Measurements from ENCODE around the gene CREB3L4.
"Not testable (repeated sequence)": the region's sequence is repeated elsewhere in the genome, so short reads cannot be mapped to it uniquely, and the experiment has no call there.

CREB3L4 gene

DNA sequence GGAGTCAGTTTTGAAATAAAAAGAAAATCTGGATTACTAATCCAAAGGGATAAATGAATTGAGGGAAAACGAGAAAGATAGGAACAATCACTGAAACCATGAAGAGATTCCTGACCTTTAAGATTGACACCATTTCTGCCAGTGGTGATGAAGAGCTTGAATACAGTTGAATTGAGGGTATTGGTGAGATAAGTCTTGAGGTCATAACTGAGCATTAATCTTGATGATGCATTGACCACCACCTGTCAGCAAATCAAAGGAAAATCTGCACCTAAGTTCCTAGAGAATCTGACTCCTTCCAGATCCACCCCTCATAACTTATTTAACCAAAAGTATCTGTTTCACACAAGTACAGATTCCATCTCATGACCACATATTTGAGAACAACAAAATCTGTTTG, 44.4 kb downstream of the CREB3L4 start:
- Mint-ChIP-seq H3K27ac (no peak overlapping the region), H3K4me1 (ENCODE audit: low read depth) (peaks cover 2% of the 10 kb centered on the region), H3K36me3 (ENCODE audit: low read depth) (no peaks in the 10 kb centered on the region), H3K4me3 (no peak overlapping the region), H3K27me3 (no peaks in the 10 kb centered on the region), H3K9me3 (no peaks in the 10 kb centered on the region)
- DNase-seq = no peak

- H3K4me1 Mint-ChIP-seq (ENCODE audit: low read depth) = not testable (repeated sequence)
These were observed 44.8 kb downstream of the CREB3L4 start for GRCh38 chr1:154012543-154012942.

DNA sequence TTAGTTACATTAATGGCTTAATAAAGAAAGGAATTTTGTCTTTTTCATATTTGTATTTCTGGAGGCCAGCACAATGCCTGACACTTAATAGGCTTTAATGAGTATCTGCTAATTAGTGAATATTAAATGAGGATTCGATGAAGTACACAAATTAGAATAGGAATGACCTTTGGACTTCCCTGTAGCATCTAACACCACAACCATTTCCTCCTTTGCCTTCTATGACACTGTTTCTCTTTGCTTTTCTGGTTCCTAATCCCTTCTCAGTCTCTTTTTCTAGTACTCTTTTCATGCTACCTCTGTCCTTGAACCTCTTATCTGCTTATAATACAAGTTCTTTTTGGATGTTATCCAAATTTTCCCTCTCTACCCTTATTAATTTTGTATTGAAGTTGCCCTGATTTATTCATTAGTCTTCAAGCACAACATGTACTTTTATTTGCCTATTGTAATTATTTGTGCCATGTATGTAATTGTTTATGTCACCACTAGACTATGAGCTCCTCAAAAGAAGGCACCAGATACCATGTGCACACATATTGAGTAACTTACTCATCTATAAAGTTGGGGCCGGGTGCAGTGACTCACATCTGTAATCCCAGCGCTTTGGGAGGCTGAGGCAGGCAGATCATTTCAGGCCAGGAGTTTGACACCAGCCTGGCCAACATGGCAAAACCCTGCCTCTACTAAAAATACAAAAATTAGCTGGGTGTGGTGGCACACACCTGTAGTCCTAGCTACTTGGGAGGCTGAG, 46.6 kb downstream of the CREB3L4 start:
- H3K27ac Mint-ChIP-seq = no peak overlapping the region

More at GRCh38 chr1:154012543-154012942, 44.8 kb downstream of the CREB3L4 start:
- H3K36me3 Mint-ChIP-seq (ENCODE audit: low read depth); DNase-seq; H3K27me3 Mint-ChIP-seq; H3K27ac Mint-ChIP-seq; H3K4me3 Mint-ChIP-seq; H3K9me3 Mint-ChIP-seq: not testable (repeated sequence)

GRCh38 chr1:154019269-154019668, 51.6 kb downstream of the CREB3L4 start:
- no peaks in the 10 kb centered on the region for H3K9me3 Mint-ChIP-seq
- no peaks in the 10 kb centered on the region for H3K36me3 Mint-ChIP-seq (ENCODE audit: low read depth)
- H3K27me3 Mint-ChIP-seq = no peaks in the 10 kb centered on the region
- peaks cover 2% of the 10 kb centered on the region for H3K4me1 Mint-ChIP-seq (ENCODE audit: low read depth)
- no peak overlapping the region for H3K4me3 Mint-ChIP-seq
- no peak for DNase-seq
- no peak overlapping the region for H3K27ac Mint-ChIP-seq

More for the DNA sequence above, 46.6 kb downstream of the CREB3L4 start:
- no peaks in the 10 kb centered on the region for H3K36me3 Mint-ChIP-seq (ENCODE audit: low read depth)
- no peaks in the 10 kb centered on the region for H3K27me3 Mint-ChIP-seq
- no peaks in the 10 kb centered on the region for H3K9me3 Mint-ChIP-seq
- peaks cover 2% of the 10 kb centered on the region for H3K4me1 Mint-ChIP-seq (ENCODE audit: low read depth)
- DNase-seq = no peak
- no peak overlapping the region for H3K4me3 Mint-ChIP-seq

DNA sequence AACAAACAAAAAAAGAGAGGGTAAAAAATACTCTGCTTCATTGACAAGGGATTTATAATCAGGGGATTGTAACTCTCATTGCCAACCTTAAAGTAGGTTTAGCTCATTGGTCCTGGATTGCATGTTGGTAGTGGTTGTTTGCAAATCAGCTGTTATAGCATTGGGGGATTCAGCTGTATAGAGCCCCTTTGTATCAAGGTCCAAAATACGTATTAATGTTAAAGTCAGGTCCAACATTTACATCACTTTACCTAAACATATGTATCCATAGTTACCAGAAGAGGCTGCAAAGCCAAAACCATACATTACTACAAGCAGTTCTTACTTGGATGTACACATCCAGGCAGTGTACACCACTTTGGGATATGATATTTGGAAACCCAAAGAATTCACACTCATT, 52.2 kb downstream of the CREB3L4 start:
- Mint-ChIP-seq H3K36me3 (ENCODE audit: low read depth) (no peaks in the 10 kb centered on the region), H3K27ac (no peak overlapping the region), H3K9me3 (no peaks in the 10 kb centered on the region), H3K4me3 (no peak overlapping the region), H3K4me1 (ENCODE audit: low read depth) (no peaks in the 10 kb centered on the region), H3K27me3 (no peaks in the 10 kb centered on the region)
- no peak for DNase-seq

Measured in activated T-cell treated with anti-CD3 and anti-CD28 coated beads, Interleukin-2, amount 50 U/mL, for 24 hours (primary cell).